Measurements from ENCODE around the gene RIN3.

DNA sequence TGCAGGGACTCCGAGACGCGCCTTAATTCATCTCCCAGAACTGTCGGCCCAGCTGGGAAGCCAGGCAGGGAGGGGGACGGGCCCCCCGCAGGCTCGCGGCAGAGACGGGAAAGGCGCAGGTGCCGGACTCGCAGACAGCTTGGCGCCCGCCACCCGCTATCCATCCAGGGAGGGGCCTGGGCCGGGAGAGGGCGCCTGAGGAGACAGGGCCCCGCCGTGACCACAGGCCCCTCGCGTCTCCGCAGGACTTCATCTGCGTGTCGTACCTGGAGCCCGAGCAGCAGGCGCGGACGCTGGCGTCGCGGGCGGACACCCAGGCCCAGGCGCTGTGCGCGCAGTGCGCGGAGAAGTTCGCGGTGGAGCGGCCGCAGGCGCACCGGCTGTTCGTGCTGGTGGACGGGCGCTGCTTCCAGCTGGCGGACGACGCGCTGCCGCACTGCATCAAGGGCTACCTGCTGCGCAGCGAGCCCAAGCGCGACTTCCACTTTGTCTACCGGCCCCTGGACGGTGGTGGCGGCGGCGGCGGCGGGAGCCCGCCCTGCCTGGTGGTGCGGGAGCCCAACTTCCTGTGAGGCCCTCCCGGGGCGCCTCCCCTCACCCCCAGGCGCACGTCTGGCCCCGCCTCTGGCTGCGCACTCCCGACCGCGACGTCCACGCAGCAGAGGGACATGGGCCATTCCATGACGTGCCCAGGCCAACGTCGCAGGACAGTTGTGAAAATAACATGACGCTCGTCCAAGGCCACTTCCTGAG lies 174.3 kb downstream of the RIN3 start:
- TF ChIP-seq, protein P1, sequence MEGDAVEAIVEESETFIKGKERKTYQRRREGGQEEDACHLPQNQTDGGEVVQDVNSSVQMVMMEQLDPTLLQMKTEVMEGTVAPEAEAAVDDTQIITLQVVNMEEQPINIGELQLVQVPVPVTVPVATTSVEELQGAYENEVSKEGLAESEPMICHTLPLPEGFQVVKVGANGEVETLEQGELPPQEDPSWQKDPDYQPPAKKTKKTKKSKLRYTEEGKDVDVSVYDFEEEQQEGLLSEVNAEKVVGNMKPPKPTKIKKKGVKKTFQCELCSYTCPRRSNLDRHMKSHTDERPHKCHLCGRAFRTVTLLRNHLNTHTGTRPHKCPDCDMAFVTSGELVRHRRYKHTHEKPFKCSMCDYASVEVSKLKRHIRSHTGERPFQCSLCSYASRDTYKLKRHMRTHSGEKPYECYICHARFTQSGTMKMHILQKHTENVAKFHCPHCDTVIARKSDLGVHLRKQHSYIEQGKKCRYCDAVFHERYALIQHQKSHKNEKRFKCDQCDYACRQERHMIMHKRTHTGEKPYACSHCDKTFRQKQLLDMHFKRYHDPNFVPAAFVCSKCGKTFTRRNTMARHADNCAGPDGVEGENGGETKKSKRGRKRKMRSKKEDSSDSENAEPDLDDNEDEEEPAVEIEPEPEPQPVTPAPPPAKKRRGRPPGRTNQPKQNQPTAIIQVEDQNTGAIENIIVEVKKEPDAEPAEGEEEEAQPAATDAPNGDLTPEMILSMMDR (conservative IDR thresholded peaks at IDR 0.05), result no peak
- TF ChIP-seq EZH2 (IDR thresholded peaks at IDR 0.05; ENCODE audit: low read depth), result no peak
